WTC11 (cell line): ENCODE results near the gene PLEKHA5. TPM values are rescaled to one million over a fixed set of nuclear protein-coding genes. Genes with fewer than 3 reads are reported as not detected.
A peak's percentile ranks its signal among the peaks of the same experiment; 100 is the strongest.

Source experiments
- ATAC-seq: fragments of 200-7000 bp; cut with Tn5 transposase; 2 replicates; pipeline ENCODE4 v1.10.0; 2021; ENCODE audit warnings: mild to moderate bottlenecking, moderate library complexity
- CTCF ChIA-PET: fragments of 300-600 bp; sonication (Branson Sonifier 250); formaldehyde crosslinking; loops from one replicate; lab custom pipeline; 2021; ENCODE audit warnings: antibody characterized with exemption; lab: Charles Lee
- POLR2A ChIA-PET: fragments of 350-600 bp; sonication (Branson Sonifier 250); formaldehyde crosslinking; loops from one replicate; lab custom pipeline; 2021; ENCODE audit warnings: antibody characterized with exemption; lab: Charles Lee
- DNase-seq: peaks from one replicate; pipeline ENCODE4 v3.0.0; 2021; ENCODE audit warnings: low spot score
- H3K27ac Mint-ChIP-seq: 2 replicates; pipeline ENCODE4 v1.8.0; 2021; ENCODE audit warnings: mixed read lengths
- H3K27me3 Mint-ChIP-seq: 2 replicates; pipeline ENCODE4 v1.8.0; 2021; ENCODE audit warnings: low read depth, mild to moderate bottlenecking, moderate library complexity, mixed read lengths
- H3K36me3 Mint-ChIP-seq: 2 replicates; pipeline ENCODE4 v1.8.0; 2021; ENCODE audit warnings: mixed read lengths
- H3K4me1 Mint-ChIP-seq: 2 replicates; pipeline ENCODE4 v1.8.0; 2022; ENCODE audit warnings: mixed read lengths
- H3K4me3 Mint-ChIP-seq: 2 replicates; pipeline ENCODE4 v1.8.0; 2021; ENCODE audit warnings: mild to moderate bottlenecking, moderate library complexity, mixed read lengths
- H3K9me3 Mint-ChIP-seq: 2 replicates; pipeline ENCODE4 v1.8.0; 2021; ENCODE audit warnings: mixed read lengths
- AR ChIP-seq: fragments of 250-450 bp; sonication (Bioruptor Pico); IDR thresholded peaks from 2 replicates; pipeline ENCODE4 v1.9.0; 2021; ENCODE audit warnings: mild to moderate bottlenecking
- CREM ChIP-seq: sonication (generic); formaldehyde crosslinking; IDR thresholded peaks from 2 replicates; pipeline ENCODE4 v1.8.1; 2022; ENCODE audit warnings: mild to moderate bottlenecking, missing genetic modification reagents, moderate library complexity
- GTF2I ChIP-seq: fragments of 250-450 bp; sonication (Bioruptor Pico); conservative IDR thresholded peaks from 2 replicates; pipeline ENCODE4 v1.4.0; 2021; ENCODE audit warnings: mild to moderate bottlenecking
- HMGXB4 ChIP-seq: sonication (generic); formaldehyde crosslinking; IDR thresholded peaks from 2 replicates; pipeline ENCODE4 v1.8.1; 2023; ENCODE audit warnings: mild to moderate bottlenecking, moderate library complexity, missing genetic modification reagents
- IRF2 ChIP-seq: sonication (generic); formaldehyde crosslinking; IDR thresholded peaks from 2 replicates; pipeline ENCODE4 v1.8.0; 2022; ENCODE audit warnings: low read depth, missing genetic modification reagents, borderline replicate concordance
- JAZF1 ChIP-seq: fragments of 250-450 bp; sonication (Bioruptor Pico); IDR thresholded peaks from 2 replicates; pipeline ENCODE4 v1.9.0; 2021; ENCODE audit warnings: moderate library complexity, mild to moderate bottlenecking, inconsistent platforms
- JUN ChIP-seq: sonication (generic); formaldehyde crosslinking; IDR thresholded peaks from 2 replicates; pipeline ENCODE4 v1.8.0; 2023; ENCODE audit warnings: mild to moderate bottlenecking, missing genetic modification reagents
- KAT7 ChIP-seq: sonication (generic); formaldehyde crosslinking; IDR thresholded peaks from 2 replicates; pipeline ENCODE4 v1.8.1; 2023; ENCODE audit warnings: missing genetic modification reagents, mild to moderate bottlenecking, borderline replicate concordance
- MYBL2 ChIP-seq: sonication (generic); formaldehyde crosslinking; IDR thresholded peaks from 2 replicates; pipeline ENCODE4 v1.8.1; 2023; ENCODE audit warnings: mild to moderate bottlenecking, moderate library complexity, missing genetic modification reagents
- NFATC4 ChIP-seq: fragments of 250-450 bp; sonication (Bioruptor Pico); IDR thresholded peaks from 2 replicates; pipeline ENCODE4 v1.9.0; 2021; ENCODE audit warnings: mild to moderate bottlenecking
- RORB ChIP-seq: fragments of 250-450 bp; sonication (Bioruptor Pico); IDR thresholded peaks from 2 replicates; pipeline ENCODE4 v1.9.0; 2021; ENCODE audit warnings: mild to moderate bottlenecking
- SMAD4 ChIP-seq: sonication (generic); formaldehyde crosslinking; IDR thresholded peaks from 2 replicates; pipeline ENCODE4 v1.8.0; 2022; ENCODE audit warnings: mild to moderate bottlenecking, missing genetic modification reagents
- SOX15 ChIP-seq: fragments of 250-450 bp; sonication (Bioruptor Pico); IDR thresholded peaks from 2 replicates; pipeline ENCODE4 v1.9.0; 2021; ENCODE audit warnings: mild to moderate bottlenecking
- TCF7 ChIP-seq: sonication (generic); formaldehyde crosslinking; IDR thresholded peaks from 2 replicates; pipeline ENCODE4 v1.8.0; 2022; ENCODE audit warnings: mild to moderate bottlenecking, low read depth, missing genetic modification reagents, moderate library complexity
- TP53 ChIP-seq: sonication (generic); formaldehyde crosslinking; IDR thresholded peaks from 2 replicates; pipeline ENCODE4 v1.8.1; 2023; ENCODE audit warnings: mild to moderate bottlenecking, missing genetic modification reagents
- USF2 ChIP-seq: sonication (generic); formaldehyde crosslinking; IDR thresholded peaks from 2 replicates; pipeline ENCODE4 v1.8.1; 2023; ENCODE audit warnings: mild to moderate bottlenecking, missing genetic modification reagents, moderate library complexity
- ZNF138 ChIP-seq: sonication (generic); formaldehyde crosslinking; conservative IDR thresholded peaks from 2 replicates; pipeline ENCODE4 v1.8.1; 2022; ENCODE audit warnings: mild to moderate bottlenecking, moderate library complexity, missing genetic modification reagents
- ZNF219 ChIP-seq: sonication (generic); formaldehyde crosslinking; IDR thresholded peaks from 2 replicates; pipeline ENCODE4 v1.8.0; 2023; ENCODE audit warnings: missing genetic modification reagents, mild to moderate bottlenecking, borderline replicate concordance
- ZNF232 ChIP-seq: sonication (generic); formaldehyde crosslinking; IDR thresholded peaks from 2 replicates; pipeline ENCODE4 v1.8.0; 2022; ENCODE audit warnings: mild to moderate bottlenecking, missing genetic modification reagents
- ZNF317 ChIP-seq: sonication (generic); formaldehyde crosslinking; IDR thresholded peaks from 2 replicates; pipeline ENCODE4 v1.8.1; 2023; ENCODE audit warnings: low read depth, mild to moderate bottlenecking, moderate library complexity, missing genetic modification reagents, borderline replicate concordance
- ZNF423 ChIP-seq: fragments of 250-450 bp; sonication (Bioruptor Pico); IDR thresholded peaks from 2 replicates; pipeline ENCODE4 v2.1.2; 2022; ENCODE audit warnings: mild to moderate bottlenecking, moderate library complexity
- total RNA-seq: library from RNA; stranded (reverse); gene quantifications from 3 replicates; pipeline ENCODE4 v1.2.3, GENCODE V29; 2021
- TF ChIP-seq, protein P1 (sequence below): fragments of 200-600 bp; IDR thresholded peaks from 2 replicates; pipeline ENCODE4 v1.8.0; 2022; ENCODE audit warnings: antibody characterized with exemption
- TF ChIP-seq, protein P2 (sequence below): sonication (generic); formaldehyde crosslinking; IDR thresholded peaks from 2 replicates; pipeline ENCODE4 v1.8.1; 2022; ENCODE audit warnings: mild to moderate bottlenecking, moderate library complexity, missing genetic modification reagents
- TF ChIP-seq, protein P3 (sequence below): sonication (generic); formaldehyde crosslinking; IDR thresholded peaks from 2 replicates; pipeline ENCODE4 v1.8.1; 2023; ENCODE audit warnings: mild to moderate bottlenecking, missing genetic modification reagents, moderate library complexity
- TF ChIP-seq, protein P4 (sequence below): fragments of 250-450 bp; sonication (Bioruptor Pico); IDR thresholded peaks from 2 replicates; pipeline ENCODE4 v1.9.0; 2021; ENCODE audit warnings: mild to moderate bottlenecking
- TF ChIP-seq, protein P5 (sequence below): sonication (generic); formaldehyde crosslinking; IDR thresholded peaks from 2 replicates; pipeline ENCODE4 v1.8.1; 2022; ENCODE audit warnings: low read depth, mild to moderate bottlenecking, moderate library complexity, missing genetic modification reagents, borderline replicate concordance

PLEKHA5 gene
- total RNA-seq, 1 experiment from 2014 or later, result 61.1 TPM

DNA sequence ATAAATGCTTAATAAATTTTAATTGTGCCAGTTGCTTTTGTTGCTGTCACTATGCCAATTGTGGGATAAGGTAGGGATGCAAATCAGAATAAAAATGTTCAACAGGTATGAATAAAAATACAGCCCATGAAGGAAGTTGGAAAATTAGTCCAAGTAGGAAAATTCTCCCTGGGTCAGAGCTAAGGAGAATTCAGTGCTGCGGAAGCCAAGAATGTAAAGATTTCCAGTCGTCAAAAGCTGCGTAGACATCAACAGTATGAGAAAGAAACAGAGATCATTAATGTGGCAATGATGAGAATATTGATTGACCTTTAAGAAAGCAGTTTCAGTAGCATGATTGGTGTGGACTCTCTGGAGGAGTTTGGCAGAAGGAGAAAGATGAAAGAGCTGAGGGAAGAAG is 87.9 kb downstream of the PLEKHA5 start:
- ChIA-PET POLR2A (no interaction called here), CTCF (no interaction called here)
- Mint-ChIP-seq H3K27me3 (no peaks in the 10 kb centered on the region), H3K27ac (peak overlapping the region; percentile 64; the same call in 1 of the 2 replicates), H3K4me1 (peaks cover 43% of the 10 kb centered on the region), H3K9me3 (no peaks in the 10 kb centered on the region), H3K4me3 (no peak overlapping the region), H3K36me3 (no peaks in the 10 kb centered on the region)
- DNase-seq (no peak), ATAC-seq (no peak)
- TF ChIP-seq NFATC4 (no peak), RORB (CRISPR knock-in tag) (no peak), HMGXB4 (CRISPR knock-in tag) (no peak), ZNF138 (CRISPR knock-in tag) (no peak), TP53 (CRISPR knock-in tag) (no peak), MYBL2 (CRISPR knock-in tag) (no peak), JAZF1 (CRISPR knock-in tag) (no peak), ZNF232 (CRISPR knock-in tag) (no peak), SOX15 (no peak), ZNF423 (no peak), KAT7 (CRISPR knock-in tag) (no peak), ZNF219 (CRISPR knock-in tag) (no peak), IRF2 (no peak), AR (no peak), GTF2I (no peak), JUN (CRISPR knock-in tag) (no peak), ZNF317 (CRISPR knock-in tag) (no peak)
- TF ChIP-seq, protein P1, sequence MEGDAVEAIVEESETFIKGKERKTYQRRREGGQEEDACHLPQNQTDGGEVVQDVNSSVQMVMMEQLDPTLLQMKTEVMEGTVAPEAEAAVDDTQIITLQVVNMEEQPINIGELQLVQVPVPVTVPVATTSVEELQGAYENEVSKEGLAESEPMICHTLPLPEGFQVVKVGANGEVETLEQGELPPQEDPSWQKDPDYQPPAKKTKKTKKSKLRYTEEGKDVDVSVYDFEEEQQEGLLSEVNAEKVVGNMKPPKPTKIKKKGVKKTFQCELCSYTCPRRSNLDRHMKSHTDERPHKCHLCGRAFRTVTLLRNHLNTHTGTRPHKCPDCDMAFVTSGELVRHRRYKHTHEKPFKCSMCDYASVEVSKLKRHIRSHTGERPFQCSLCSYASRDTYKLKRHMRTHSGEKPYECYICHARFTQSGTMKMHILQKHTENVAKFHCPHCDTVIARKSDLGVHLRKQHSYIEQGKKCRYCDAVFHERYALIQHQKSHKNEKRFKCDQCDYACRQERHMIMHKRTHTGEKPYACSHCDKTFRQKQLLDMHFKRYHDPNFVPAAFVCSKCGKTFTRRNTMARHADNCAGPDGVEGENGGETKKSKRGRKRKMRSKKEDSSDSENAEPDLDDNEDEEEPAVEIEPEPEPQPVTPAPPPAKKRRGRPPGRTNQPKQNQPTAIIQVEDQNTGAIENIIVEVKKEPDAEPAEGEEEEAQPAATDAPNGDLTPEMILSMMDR, result no peak
- TF ChIP-seq, protein P2, sequence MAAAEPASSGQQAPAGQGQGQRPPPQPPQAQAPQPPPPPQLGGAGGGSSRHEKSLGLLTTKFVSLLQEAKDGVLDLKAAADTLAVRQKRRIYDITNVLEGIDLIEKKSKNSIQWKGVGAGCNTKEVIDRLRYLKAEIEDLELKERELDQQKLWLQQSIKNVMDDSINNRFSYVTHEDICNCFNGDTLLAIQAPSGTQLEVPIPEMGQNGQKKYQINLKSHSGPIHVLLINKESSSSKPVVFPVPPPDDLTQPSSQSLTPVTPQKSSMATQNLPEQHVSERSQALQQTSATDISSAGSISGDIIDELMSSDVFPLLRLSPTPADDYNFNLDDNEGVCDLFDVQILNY, result no peak

DNA sequence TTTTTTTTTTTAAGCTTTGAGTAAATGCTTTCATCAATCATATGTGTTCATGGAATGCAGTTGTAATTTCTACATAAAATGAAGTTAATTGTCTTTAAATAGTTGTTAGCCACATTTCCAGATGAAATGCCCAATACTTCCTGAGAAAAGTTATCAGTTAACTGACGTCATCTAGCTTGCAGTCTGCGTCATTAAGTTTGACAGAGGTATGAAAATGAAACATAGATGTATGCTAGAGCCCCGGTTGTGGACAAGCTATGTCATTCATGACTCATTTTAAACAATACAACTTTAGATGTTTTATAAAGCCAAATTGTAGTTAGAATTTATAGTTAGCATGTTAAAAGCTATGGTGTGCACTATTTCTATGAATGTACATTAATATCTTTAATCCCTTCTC is 90.7 kb downstream of the PLEKHA5 start:
- DNase-seq (no peak), ATAC-seq (no peak)
- no peaks in the 10 kb centered on the region for H3K27me3 Mint-ChIP-seq
- ChIA-PET POLR2A (no interaction called here), CTCF (no interaction called here)
- H3K9me3 Mint-ChIP-seq, result no peaks in the 10 kb centered on the region
- H3K36me3 Mint-ChIP-seq, result no peaks in the 10 kb centered on the region
- no peak overlapping the region for H3K4me3 Mint-ChIP-seq
- peaks cover 49% of the 10 kb centered on the region for H3K4me1 Mint-ChIP-seq
- no peak overlapping the region for H3K27ac Mint-ChIP-seq
- TF ChIP-seq CREM (CRISPR knock-in tag) (no peak), TCF7 (CRISPR knock-in tag) (no peak), ZNF317 (CRISPR knock-in tag) (no peak), HMGXB4 (CRISPR knock-in tag) (no peak), USF2 (CRISPR knock-in tag) (no peak), SMAD4 (CRISPR knock-in tag) (no peak)
- TF ChIP-seq, protein P3, sequence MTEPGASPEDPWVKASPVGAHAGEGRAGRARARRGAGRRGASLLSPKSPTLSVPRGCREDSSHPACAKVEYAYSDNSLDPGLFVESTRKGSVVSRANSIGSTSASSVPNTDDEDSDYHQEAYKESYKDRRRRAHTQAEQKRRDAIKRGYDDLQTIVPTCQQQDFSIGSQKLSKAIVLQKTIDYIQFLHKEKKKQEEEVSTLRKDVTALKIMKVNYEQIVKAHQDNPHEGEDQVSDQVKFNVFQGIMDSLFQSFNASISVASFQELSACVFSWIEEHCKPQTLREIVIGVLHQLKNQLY (CRISPR knock-in tag), result no peak
- TF ChIP-seq, protein P4, sequence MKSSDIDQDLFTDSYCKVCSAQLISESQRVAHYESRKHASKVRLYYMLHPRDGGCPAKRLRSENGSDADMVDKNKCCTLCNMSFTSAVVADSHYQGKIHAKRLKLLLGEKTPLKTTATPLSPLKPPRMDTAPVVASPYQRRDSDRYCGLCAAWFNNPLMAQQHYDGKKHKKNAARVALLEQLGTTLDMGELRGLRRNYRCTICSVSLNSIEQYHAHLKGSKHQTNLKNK (CRISPR knock-in tag), result no peak
- TF ChIP-seq, protein P5, sequence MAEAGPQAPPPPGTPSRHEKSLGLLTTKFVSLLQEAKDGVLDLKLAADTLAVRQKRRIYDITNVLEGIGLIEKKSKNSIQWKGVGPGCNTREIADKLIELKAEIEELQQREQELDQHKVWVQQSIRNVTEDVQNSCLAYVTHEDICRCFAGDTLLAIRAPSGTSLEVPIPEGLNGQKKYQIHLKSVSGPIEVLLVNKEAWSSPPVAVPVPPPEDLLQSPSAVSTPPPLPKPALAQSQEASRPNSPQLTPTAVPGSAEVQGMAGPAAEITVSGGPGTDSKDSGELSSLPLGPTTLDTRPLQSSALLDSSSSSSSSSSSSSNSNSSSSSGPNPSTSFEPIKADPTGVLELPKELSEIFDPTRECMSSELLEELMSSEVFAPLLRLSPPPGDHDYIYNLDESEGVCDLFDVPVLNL, result no peak
